ENCODE data around the gene PHACTR1.
"Not testable (repeated sequence)": the region's sequence is repeated elsewhere in the genome, so short reads cannot be mapped to it uniquely, and the experiment has no call there.

The PHACTR1 gene

DNA sequence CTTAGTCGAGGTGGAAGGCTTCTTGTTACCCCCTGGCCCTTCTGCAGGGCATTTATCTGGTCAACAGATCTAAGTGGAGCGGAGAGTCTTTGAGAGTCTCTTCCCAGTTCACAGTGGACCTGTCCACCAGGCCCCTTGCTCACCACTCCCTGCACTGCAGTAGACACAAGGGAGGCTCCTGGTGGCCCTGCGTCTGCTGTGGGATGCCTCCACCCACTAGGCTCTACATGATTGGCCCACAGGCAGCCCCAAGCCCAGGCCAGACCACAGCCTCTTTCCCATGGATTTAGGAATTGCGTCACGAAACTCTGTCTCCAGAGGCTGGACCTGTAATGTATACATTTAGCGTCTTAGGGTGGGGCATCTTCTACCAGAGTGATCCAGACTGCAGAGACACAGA, 583.4 kb downstream of the PHACTR1 start:
- no peak for DNase-seq

DNA sequence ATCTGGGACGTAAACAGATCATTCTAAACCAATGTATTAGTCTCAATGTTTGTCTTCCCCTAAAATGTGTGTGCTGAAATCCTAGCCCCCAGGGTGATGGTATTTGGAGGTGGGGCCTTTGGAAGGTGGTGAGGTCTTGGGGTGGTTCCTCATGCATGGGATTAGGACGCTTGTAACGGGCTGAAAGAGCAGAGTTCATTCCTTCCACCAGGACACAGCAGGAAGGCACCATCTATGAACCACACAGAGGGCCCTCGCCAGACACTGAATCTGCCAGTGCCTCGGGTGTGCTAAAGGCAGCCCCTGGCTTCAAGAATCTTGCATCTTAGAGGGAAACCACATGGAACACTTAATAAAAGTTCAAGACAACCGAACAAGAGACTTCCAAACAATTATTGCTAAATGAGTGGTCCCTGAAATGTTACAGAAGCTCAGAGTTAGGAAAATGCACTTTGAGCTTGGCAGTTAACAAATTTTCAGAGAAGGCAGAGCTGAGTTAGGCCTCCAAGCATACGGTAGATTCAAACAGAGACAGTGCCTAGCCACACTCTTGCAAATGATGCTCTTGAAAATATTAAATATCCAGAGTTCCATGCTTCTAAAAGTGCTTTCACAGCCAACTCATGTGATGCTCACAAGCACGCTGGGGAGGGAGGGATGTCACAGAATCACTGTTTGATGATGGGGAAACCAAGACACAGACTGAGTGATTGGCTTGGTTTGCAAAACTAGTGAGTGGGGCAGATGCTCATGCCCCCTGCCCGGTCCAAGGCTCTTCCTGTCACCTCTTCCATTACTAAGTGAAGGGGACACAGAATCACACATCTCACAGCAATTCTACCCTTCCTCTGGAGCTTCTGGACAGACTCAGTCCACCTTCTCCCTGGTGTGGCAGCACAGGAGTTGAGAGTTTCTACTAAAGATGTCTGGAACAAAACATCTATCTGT, 584.4 kb downstream of the PHACTR1 start:
- no peak for DNase-seq

DNA sequence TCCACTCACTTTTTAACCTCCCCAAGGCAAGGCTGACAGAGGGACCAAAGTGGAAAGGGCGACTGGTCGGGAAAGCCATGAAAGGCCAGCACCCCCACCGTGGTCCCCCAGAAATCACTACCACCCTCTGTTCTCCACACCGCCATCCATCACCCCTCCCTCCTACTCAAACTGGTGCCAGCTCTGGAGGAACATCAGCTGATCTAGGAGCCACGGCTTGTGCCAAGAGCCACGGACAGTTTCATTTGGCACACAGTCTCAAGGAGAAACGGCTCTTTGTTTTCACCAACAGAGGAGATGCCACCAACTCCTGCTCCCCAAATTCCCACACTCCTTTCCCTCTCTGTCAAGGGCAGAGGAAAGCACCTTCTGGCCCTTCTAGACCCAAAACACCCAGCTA, 585.7 kb downstream of the PHACTR1 start:
- DNase-seq: no peak

- DNase-seq: no peak
Observed at GRCh38 chr6:13302751-13303667, 586.4 kb downstream of the PHACTR1 start.

DNA sequence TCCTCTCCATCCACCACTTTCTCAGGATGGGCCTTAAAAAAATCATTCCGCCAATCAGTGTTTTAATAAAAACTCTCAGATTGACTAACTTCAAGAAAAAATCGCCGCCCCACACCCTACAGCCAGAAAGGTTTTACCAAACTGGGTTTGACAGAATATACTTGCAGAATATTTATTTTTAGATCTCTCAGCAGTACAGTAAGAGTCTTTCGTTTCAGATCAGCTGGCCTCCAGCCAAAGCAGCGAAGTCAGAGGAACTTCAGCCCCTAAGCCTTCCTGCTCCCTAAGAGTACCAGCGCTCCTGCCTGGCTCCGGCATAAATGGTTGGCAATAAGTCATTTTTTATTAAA, 587.1 kb downstream of the PHACTR1 start:
- peak; percentile 15 for DNase-seq

- DNase-seq: no peak
Observed at GRCh38 chr6:13304101-13304500, 587.5 kb downstream of the PHACTR1 start.

DNA sequence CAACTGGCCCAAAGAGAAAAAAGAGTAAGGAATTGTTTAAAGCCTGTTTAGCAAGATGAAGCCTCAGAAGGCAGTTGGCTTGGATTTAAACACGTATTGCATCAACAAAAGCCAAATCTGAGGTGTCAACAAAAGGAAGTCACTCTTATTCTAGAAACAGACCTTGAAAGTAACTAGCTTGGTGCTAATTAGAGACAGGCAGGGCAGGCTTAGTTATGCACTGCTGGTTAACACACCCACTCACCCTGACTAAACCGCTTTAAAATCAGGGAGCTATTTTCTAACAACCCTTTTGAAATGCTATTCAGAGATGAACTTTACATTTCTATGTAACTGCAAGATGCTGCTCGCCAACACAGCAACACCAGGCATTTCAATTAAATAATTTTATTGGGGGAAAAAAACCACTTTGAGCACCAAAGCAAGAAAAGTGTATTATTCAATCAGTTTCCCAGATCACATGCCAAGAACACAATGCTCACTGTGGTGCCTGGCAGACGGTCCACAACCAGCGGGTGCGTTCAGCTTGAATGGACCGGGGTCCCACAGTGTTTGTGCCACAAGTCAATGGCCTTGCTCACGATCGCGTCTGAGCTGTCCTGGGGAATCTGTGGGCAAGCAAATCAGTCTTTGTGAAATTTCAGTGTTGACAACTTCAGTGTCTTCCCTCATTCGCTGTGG, 588.2 kb downstream of the PHACTR1 start:
- no peak for DNase-seq

GRCh38 chr6:13305288-13305687, 588.7 kb downstream of the PHACTR1 start:
- no peak for DNase-seq

GRCh38 chr6:13305791-13306190, 589.2 kb downstream of the PHACTR1 start:
- DNase-seq: no peak

DNA sequence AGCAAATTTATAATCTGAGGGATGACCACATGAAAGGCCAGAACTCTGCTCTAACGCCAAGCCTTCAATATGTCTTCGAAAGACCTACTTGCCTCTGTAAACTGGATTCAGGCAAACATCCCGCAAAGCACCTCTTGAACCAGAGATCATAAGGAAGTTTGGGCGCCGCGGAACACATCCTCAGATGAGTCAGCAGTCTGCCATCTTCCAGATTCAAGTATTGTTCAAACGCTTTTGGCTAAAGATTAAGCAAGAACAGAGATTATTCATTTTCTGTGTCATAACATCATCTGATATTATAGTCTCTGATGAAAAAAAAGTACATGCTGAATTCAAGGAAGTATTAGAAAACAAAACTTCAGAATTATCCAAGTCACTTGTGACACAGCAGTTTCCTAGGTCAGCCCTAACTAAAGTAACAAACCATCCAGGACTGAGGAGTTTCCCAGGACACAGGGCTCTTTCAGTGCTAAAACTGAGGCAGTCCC, 591.0 kb downstream of the PHACTR1 start:
- DNase-seq: no peak

DNA sequence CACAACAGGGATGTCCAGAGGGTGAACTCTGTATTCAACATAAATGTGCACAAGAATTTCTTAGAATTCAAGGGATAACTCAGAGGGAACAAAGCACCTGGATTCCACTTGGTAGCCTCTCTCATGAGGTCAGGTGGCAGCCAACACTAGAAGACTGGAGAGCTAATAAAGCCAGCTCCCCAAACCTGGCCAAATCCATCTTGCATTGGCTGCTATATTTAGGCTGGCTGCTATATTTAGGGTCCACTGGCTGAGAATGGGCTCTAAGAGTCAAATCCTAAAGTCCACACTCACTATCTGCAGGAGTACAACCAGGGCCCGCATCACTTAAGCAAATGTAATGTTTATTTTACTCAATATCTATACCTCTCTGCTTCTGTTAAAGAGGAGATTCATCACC, 591.8 kb downstream of the PHACTR1 start:
- no peak for DNase-seq

DNA sequence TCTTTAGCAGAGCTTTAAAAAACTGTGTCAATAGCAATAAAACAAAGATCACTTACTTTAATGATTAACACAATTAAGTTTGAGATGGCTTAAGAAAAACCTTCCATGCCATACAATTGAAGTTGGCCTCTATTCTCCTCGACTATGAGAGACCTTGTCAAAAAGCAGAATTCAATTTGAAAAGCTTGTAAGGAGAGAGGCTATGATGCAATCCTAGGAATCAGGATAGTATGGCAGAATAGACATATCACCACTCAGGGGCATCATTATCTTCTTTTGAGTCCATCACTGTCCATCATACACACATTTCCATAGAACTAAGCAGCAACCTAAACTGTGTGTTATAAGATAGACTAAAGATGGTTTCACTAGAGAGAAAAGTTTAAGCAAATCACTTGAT, 594.6 kb downstream of the PHACTR1 start:
- DNase-seq: no peak

- DNase-seq: no peak
Observed at GRCh38 chr6:13314806-13315205, 598.2 kb downstream of the PHACTR1 start.

DNA sequence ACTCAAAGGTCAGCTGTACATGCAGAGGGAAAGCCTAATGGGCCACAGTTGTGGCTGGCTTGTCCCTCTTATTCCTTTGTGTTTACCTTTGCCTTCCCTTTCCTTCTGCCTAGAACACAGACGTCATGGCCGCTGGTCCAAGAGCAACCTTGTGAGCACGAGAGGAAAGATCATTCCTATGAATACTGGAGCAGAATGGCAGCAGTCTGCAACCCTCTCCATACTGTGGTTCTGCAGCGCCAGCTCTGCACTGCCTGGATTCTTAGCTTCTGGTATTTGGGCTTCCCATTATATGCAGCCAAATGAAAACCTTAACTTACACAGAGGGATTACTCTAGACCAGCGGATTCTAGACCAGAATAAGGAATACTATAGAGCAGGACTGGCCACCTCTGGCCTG, 599.3 kb downstream of the PHACTR1 start:
- DNase-seq: no peak

GRCh38 chr6:13318821-13319220, 602.3 kb downstream of the PHACTR1 start:
- no peak for DNase-seq

GRCh38 chr6:13319891-13320564, 603.5 kb downstream of the PHACTR1 start:
- no peak for DNase-seq

- DNase-seq: not testable (repeated sequence)
Observed at GRCh38 chr6:13326031-13326586, 609.5 kb downstream of the PHACTR1 start.

GRCh38 chr6:13327691-13328075, 611.1 kb downstream of the PHACTR1 start:
- DNase-seq: no peak

DNA sequence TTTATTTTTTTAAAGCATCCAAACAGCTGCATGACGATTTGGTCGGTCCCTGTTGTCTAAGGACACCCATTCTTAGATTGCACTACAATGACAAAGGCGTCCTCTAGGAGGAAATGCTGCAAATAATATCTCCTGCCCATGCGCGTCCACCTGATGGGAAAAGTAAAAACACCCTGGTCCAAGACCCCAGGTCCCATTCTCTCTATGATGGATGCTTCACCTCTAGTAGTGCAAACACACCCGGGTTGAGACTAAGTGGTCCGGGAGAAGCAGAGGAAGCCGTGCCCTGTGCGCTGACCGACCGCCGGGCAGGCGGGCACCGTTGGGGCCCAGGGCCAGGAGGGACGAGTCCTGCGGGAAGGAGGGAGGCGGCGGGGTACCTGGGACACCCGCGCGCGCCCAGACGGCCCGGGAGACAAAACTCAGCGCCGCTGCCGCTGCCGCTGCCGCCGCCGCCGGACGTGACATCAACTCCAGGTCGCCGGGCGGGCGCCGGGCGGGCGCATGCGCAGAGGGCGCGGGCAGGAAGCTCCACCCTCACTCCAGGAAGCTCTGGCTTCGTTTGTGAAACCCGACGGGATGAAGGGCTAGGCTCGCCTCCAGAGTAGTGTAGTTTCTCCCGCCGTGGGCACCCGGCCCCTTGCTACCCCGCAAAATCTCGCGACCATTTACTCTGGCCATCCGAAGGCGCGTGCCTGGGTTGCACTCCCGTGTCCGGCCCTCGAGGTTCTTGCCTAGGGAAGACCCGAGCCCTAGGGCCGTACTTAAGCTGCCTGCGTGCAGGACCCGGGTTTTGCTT, 611.7 kb downstream of the PHACTR1 start, which contains the start of gene TBC1D7:
TSS of gene TBC1D7 (minus strand) at position 462 of the 799 bp plus-strand sequence. CDS start 1,639 bp downstream, outside the sequence.
- peak; percentile 93 for DNase-seq

DNA sequence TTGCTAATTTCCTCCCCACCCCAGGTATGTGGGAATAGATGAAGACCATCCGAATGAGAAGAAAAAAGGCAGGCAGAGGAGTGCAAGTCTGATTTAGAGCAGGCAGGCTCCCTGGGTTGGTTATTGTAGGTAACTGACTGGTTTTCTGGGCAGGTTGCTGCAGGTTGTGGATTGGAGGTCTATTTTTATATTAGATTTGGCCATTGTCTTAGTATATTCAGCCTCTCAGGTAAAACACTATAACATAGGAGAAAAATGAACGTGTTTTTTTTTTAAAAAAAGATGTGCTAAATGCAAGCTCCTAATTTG, 612.3 kb downstream of the PHACTR1 start:
- no peak for DNase-seq

Measured in stimulated activated CD4-positive, alpha-beta T cell treated with anti-CD3 and anti-CD28 coated beads, Interleukin-4, amount 100 ng/mL, for 1 hour (primary cell).